Osteocyte (in vitro differentiated cells): ENCODE data around the gene CCNQ. TPM values are rescaled to one million over a fixed set of nuclear protein-coding genes. Genes with fewer than 3 reads are reported as not detected.

Experiments
- DNase-seq: peaks from one replicate; pipeline ENCODE4 v3.0.0; 2021; ENCODE audit warnings: mixed read lengths; ENCODE audit not compliant: unreplicated experiment; ENCODE audit errors: extremely low spot score
- H3K27ac Mint-ChIP-seq: one replicate; pipeline ENCODE4 v1.8.0; 2021; ENCODE audit warnings: mild to moderate bottlenecking, mixed read lengths; ENCODE audit not compliant: unreplicated experiment
- H3K27me3 Mint-ChIP-seq: one replicate; pipeline ENCODE4 v1.8.0; 2021; ENCODE audit warnings: mixed read lengths; ENCODE audit not compliant: unreplicated experiment
- H3K36me3 Mint-ChIP-seq: one replicate; pipeline ENCODE4 v1.8.0; 2021; ENCODE audit warnings: mixed read lengths; ENCODE audit not compliant: unreplicated experiment
- H3K4me1 Mint-ChIP-seq: one replicate; pipeline ENCODE4 v1.8.0; 2021; ENCODE audit warnings: mixed read lengths; ENCODE audit not compliant: unreplicated experiment
- H3K4me3 Mint-ChIP-seq: one replicate; pipeline ENCODE4 v1.8.0; 2021; ENCODE audit warnings: mild to moderate bottlenecking, moderate library complexity, mixed read lengths; ENCODE audit not compliant: unreplicated experiment
- H3K9me3 Mint-ChIP-seq: one replicate; pipeline ENCODE4 v1.8.0; 2021; ENCODE audit warnings: mixed read lengths; ENCODE audit not compliant: unreplicated experiment
- CTCF ChIP-seq: fragments of 200-600 bp; sonication (generic); IDR thresholded peaks from 2 replicates; pipeline ENCODE4 v1.5.0; 2021; ENCODE audit warnings: antibody characterized with exemption, mild to moderate bottlenecking, moderate library complexity
- total RNA-seq: library from RNA; stranded (reverse); gene quantifications from 2 replicates; pipeline ENCODE4 v1.2.1, GENCODE V29; 2021

Gene CCNQ
- total RNA-seq, 1 donor from 2014 or later = 16.0 TPM

DNA sequence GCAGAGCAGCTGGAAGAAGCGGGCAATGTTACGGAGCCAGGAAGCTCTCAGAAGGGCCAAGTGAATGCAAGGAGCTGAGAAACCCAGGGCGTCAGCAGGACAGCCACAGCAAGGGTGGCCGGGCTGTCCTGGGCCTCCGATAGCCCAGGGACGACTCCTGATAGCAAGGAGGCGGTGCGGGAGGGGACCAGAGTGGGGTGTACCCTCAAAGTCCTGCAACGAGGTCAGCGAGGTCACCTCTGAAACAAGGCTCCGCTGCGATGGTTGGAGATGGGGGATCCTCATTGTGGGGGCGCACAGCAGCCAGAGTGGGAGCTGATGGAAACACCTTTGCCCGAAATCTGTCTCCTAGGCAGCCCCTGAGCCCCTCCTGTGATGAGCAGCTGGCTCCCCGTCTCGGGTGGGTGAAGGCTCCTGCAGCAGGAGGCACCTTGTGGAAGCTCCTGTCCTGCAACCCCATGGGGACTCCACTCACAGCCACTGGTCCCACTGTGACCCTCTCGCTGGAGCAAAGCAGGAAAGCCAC is 4.3 kb upstream of the CCNQ start:
- H3K4me1 Mint-ChIP-seq = peaks cover 6% of the 10 kb centered on the region
- H3K36me3 Mint-ChIP-seq = no peaks in the 10 kb centered on the region
- no peak for TF ChIP-seq CTCF
- H3K27ac Mint-ChIP-seq = no peak overlapping the region
- H3K9me3 Mint-ChIP-seq = peaks cover 7% of the 10 kb centered on the region
- H3K27me3 Mint-ChIP-seq = peaks cover 11% of the 10 kb centered on the region
- H3K4me3 Mint-ChIP-seq = no peak overlapping the region
- no peak for DNase-seq

- peaks cover 7% of the 10 kb centered on the region for H3K9me3 Mint-ChIP-seq
- no peak overlapping the region for H3K4me3 Mint-ChIP-seq
- H3K27ac Mint-ChIP-seq = no peak overlapping the region
- H3K4me1 Mint-ChIP-seq = peaks cover 8% of the 10 kb centered on the region
- H3K36me3 Mint-ChIP-seq = no peaks in the 10 kb centered on the region
- no peak for DNase-seq
- no peak for TF ChIP-seq CTCF
- H3K27me3 Mint-ChIP-seq = peaks cover 11% of the 10 kb centered on the region
These were observed 3.7 kb upstream of the CCNQ start for GRCh38 chrX:153602601-153603000.

- Mint-ChIP-seq H3K4me1 (peaks cover 8% of the 10 kb centered on the region), H3K27ac (no peak overlapping the region), H3K9me3 (peaks cover 8% of the 10 kb centered on the region), H3K36me3 (no peaks in the 10 kb centered on the region), H3K4me3 (no peak overlapping the region), H3K27me3 (peaks cover 3% of the 10 kb centered on the region)
- TF ChIP-seq CTCF = no peak
- no peak for DNase-seq
These were observed 2.7 kb upstream of the CCNQ start for GRCh38 chrX:153601511-153602110.

DNA sequence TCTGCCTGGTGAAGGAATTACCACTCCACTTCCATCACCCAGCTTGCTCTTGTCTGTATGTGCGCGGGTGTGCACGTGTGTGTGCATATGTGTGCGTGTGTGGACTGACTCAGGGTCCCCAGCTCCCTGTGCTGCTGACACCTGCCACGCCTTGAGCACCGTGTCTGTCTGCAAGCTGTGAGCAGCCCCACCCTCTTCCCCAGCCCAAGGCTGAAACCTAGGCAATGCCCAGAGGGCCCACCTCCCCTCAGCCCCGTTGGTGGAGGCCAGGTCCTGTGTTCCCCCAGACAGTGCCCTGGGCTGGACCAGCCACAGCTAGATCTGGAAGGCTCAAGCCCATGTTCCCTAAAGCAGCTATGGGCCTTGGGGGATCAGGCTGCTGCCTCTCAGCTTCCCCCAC is 2.0 kb upstream of the CCNQ start:
- no peak for DNase-seq
- H3K9me3 Mint-ChIP-seq = peaks cover 8% of the 10 kb centered on the region
- no peak overlapping the region for H3K27ac Mint-ChIP-seq
- no peak overlapping the region for H3K4me3 Mint-ChIP-seq
- H3K4me1 Mint-ChIP-seq = peaks cover 8% of the 10 kb centered on the region
- no peak for TF ChIP-seq CTCF
- peaks cover 3% of the 10 kb centered on the region for H3K27me3 Mint-ChIP-seq
- peaks cover under 1% of the 10 kb centered on the region for H3K36me3 Mint-ChIP-seq

- H3K27ac Mint-ChIP-seq = no peak overlapping the region
- H3K4me1 Mint-ChIP-seq = peaks cover 10% of the 10 kb centered on the region
- no peaks in the 10 kb centered on the region for H3K27me3 Mint-ChIP-seq
- DNase-seq = no peak
- peak overlapping the region; percentile 74 for H3K4me3 Mint-ChIP-seq
- TF ChIP-seq CTCF = no peak
- peaks cover 4% of the 10 kb centered on the region for H3K36me3 Mint-ChIP-seq
- peaks cover 8% of the 10 kb centered on the region for H3K9me3 Mint-ChIP-seq
These were observed 1.1 kb upstream of the CCNQ start for GRCh38 chrX:153600032-153600373.
